PC-9 (cell line): Measurements from ENCODE around the gene GPD2. TPM values are rescaled to one million over a fixed set of nuclear protein-coding genes. Genes with fewer than 3 reads are reported as not detected.

Experiments used
- BruUV-seq: library from RNA; stranded (reverse); fragments of 400-500 nt; replicated peaks from 2 replicates; lab custom pipeline; 2021; lab: Mats Ljungman, UMichigan
- CTCF ChIA-PET: fragments of 300-600 bp; sonication (Branson Sonifier 250); formaldehyde crosslinking; loops from one replicate; lab custom pipeline; 2022; ENCODE audit warnings: antibody characterized with exemption; lab: Charles Lee
- POLR2A ChIA-PET: fragments of 300-600 bp; sonication (Branson Sonifier 250); formaldehyde crosslinking; loops from one replicate; lab custom pipeline; 2022; ENCODE audit warnings: antibody characterized with exemption; ENCODE audit not compliant: unreplicated experiment; lab: Charles Lee
- DNase-seq, 2 experiments: peaks; one replicate each; pipeline versions ENCODE4 v3.0.0 to v3.0.0-alpha.2; 2015 to 2022; ENCODE audit warnings: mixed read lengths in 1 of 2
- H2AFZ ChIP-seq: fragments of 200-600 bp; sonication (generic); 2 replicates; pipeline ENCODE4 v1.8.1; 2017; ENCODE audit warnings: antibody characterized with exemption
- H3F3A ChIP-seq: fragments of 200-600 bp; sonication (generic); 2 replicates; pipeline ENCODE4 v1.8.1; 2017; ENCODE audit warnings: antibody characterized with exemption, mild to moderate bottlenecking, low read depth; ENCODE audit not compliant: insufficient read depth
- H3K27ac ChIP-seq: fragments of 200-600 bp; sonication (generic); 2 replicates; pipeline ENCODE4 v1.6.1; 2016; ENCODE audit warnings: mixed run types
- H3K27me3 ChIP-seq: fragments of 200-600 bp; sonication (generic); 2 replicates; pipeline ENCODE4 v1.6.1; 2016; ENCODE audit warnings: low read depth, mixed run types; ENCODE audit not compliant: insufficient read depth
- H3K36me3 ChIP-seq: fragments of 200-600 bp; sonication (generic); 2 replicates; pipeline ENCODE4 v1.6.1; 2016; ENCODE audit warnings: low read depth, mixed run types
- H3K4me1 ChIP-seq: fragments of 200-600 bp; sonication (generic); replicated peaks from 2 replicates; pipeline ENCODE4 v1.6.1; 2016; ENCODE audit warnings: mixed run types; ENCODE audit not compliant: insufficient read depth
- H3K4me2 ChIP-seq: fragments of 200-600 bp; sonication (generic); 2 replicates; pipeline ENCODE4 v1.6.1; 2017; ENCODE audit warnings: mixed run types
- H3K4me3 ChIP-seq: fragments of 200-600 bp; sonication (generic); 2 replicates; pipeline ENCODE4 v1.6.1; 2016; ENCODE audit warnings: mixed run types
- H3K79me2 ChIP-seq: fragments of 200-600 bp; sonication (generic); 2 replicates; pipeline ENCODE4 v1.6.1; 2017; ENCODE audit warnings: low read depth, mixed run types
- H3K9me2 ChIP-seq: fragments of 200-600 bp; sonication (generic); 2 replicates; pipeline ENCODE4 v1.8.1; 2017; ENCODE audit warnings: mild to moderate bottlenecking; ENCODE audit not compliant: insufficient read depth
- H3K9me3 ChIP-seq: fragments of 200-600 bp; sonication (generic); 2 replicates; pipeline ENCODE4 v1.8.1; 2016; ENCODE audit warnings: low read depth; ENCODE audit not compliant: insufficient read depth
- H4K20me1 ChIP-seq: fragments of 200-600 bp; sonication (generic); 2 replicates; pipeline ENCODE4 v1.8.1; 2017; ENCODE audit not compliant: insufficient read depth
- CTCF ChIP-seq: fragments of 200-600 bp; sonication (generic); conservative IDR thresholded peaks from 2 replicates; pipeline ENCODE4 v1.6.1; 2017; ENCODE audit warnings: mixed run types, antibody characterized with exemption, mild to moderate bottlenecking, moderate library complexity
- EZH2 ChIP-seq: fragments of 200-600 bp; sonication (generic); IDR thresholded peaks from 2 replicates; pipeline ENCODE4 v1.8.0; 2017; ENCODE audit warnings: antibody characterized with exemption, low read depth
- intact Hi-C: fragments of 100-400 bp; cut with micrococcal nuclease; formaldehyde crosslinking; loops from one replicate; pipeline ENCODE4 v1.10.0; 2022; ENCODE audit not compliant: unreplicated experiment
- total RNA-seq: library from RNA; stranded (reverse); gene quantifications from 2 replicates; pipeline ENCODE4 v1.2.3, GENCODE V29; 2021

GPD2 gene
- total RNA-seq, 1 experiment from 2014 or later = 47.1 TPM

GRCh38 chr2:156480376-156480775 lies 44.2 kb downstream of the GPD2 start:
- 0 out of 2 replicates have a peak, but pooled peaks cover 3% of the 10 kb centered on the region for H3K36me3 ChIP-seq
- H3K79me2 ChIP-seq = no peaks in the 10 kb centered on the region
- no peak overlapping the region for H2AFZ ChIP-seq
- no peaks in the 10 kb centered on the region; the same call in 1 of the 2 replicates for H3F3A ChIP-seq
- intact Hi-C loops = no loop called here
- H3K27ac ChIP-seq = no peak overlapping the region
- H3K4me2 ChIP-seq = no peak overlapping the region
- H3K9me2 ChIP-seq = no peaks in the 10 kb centered on the region
- peaks cover 8% of the 10 kb centered on the region; the same call in 1 of the 2 replicates for H3K4me1 ChIP-seq
- no peaks in the 10 kb centered on the region for H3K9me3 ChIP-seq
- H4K20me1 ChIP-seq = no peaks in the 10 kb centered on the region
- POLR2A ChIA-PET = no interaction called here
- no peak overlapping the region for H3K4me3 ChIP-seq
- DNase-seq = no peak
- no peak for TF ChIP-seq CTCF
- no peak for TF ChIP-seq EZH2
- CTCF ChIA-PET = no interaction called here
- no TSS peak for BruUV-seq
- no peaks in the 10 kb centered on the region for H3K27me3 ChIP-seq

- H3K9me2 ChIP-seq = no peaks in the 10 kb centered on the region
- H2AFZ ChIP-seq = no peak overlapping the region
- 0 out of 2 replicates have a peak, but pooled peaks cover 3% of the 10 kb centered on the region for H3K36me3 ChIP-seq
- no peaks in the 10 kb centered on the region for H4K20me1 ChIP-seq
- H3K4me3 ChIP-seq = no peak overlapping the region
- CTCF ChIA-PET = no interaction called here
- POLR2A ChIA-PET = interaction anchor here (0.6 kb wide), 2 partner anchors 23 to 58 kb away, joined by 9 to 19 read pairs; no protein-coding TSS in a partner anchor
- DNase-seq = no peak
- no peak overlapping the region for H3K27ac ChIP-seq
- no peaks in the 10 kb centered on the region for H3K79me2 ChIP-seq
- TF ChIP-seq CTCF = no peak
- no peak for TF ChIP-seq EZH2
- H3F3A ChIP-seq = no peaks in the 10 kb centered on the region; the same call in 1 of the 2 replicates
- H3K27me3 ChIP-seq = no peaks in the 10 kb centered on the region
- peaks cover 8% of the 10 kb centered on the region; the same call in 1 of the 2 replicates for H3K4me1 ChIP-seq
- intact Hi-C loops = no loop called here
- no peaks in the 10 kb centered on the region for H3K9me3 ChIP-seq
- BruUV-seq = no TSS peak
- H3K4me2 ChIP-seq = no peak overlapping the region
Observed at GRCh38 chr2:156481312-156481711, 45.1 kb downstream of the GPD2 start.

GRCh38 chr2:156483741-156484173 lies 47.6 kb downstream of the GPD2 start:
- Histone ChIP-seq H3K36me3 (no peaks in the 10 kb centered on the region), H4K20me1 (no peaks in the 10 kb centered on the region), H3K4me1 (peaks cover 8% of the 10 kb centered on the region; the same call in 1 of the 2 replicates), H3K9me2 (no peaks in the 10 kb centered on the region), H3K4me2 (peak overlapping the region; percentile 26; the same call in 1 of the 2 replicates), H3K27ac (peak overlapping the region; percentile 29; the same call in 1 of the 2 replicates), H3K79me2 (no peaks in the 10 kb centered on the region), H3K4me3 (no peak overlapping the region), H3K9me3 (no peaks in the 10 kb centered on the region), H2AFZ (no peak overlapping the region), H3K27me3 (no peaks in the 10 kb centered on the region), H3F3A (no peaks in the 10 kb centered on the region; the same call in 1 of the 2 replicates)
- TF ChIP-seq EZH2 (no peak), CTCF (no peak)
- ChIA-PET POLR2A (interaction anchor here (0.6 to 0.7 kb wide), 2 partner anchors 10 to 46 kb away, joined by 6 to 10 read pairs; no protein-coding TSS in a partner anchor), CTCF (no interaction called here)
- intact Hi-C loops = no loop called here
- BruUV-seq = no TSS peak
- DNase-seq = peak in 1 of 2 experiments; percentile 62
